Sigmoid colon (tissue), 4 donors: ENCODE measurements around the gene CPXM2.

Source experiments
- CTCF ChIP-seq, 4 experiments: fragments of 450-650 bp in 3 of 4; fragments of 200-600 bp in 1 of 4; IDR thresholded peaks; one replicate each; pipeline ENCODE4 v1.5.1; 2016 to 2019; ENCODE audit warnings: antibody characterized with exemption in 4 of 4, mild to moderate bottlenecking in 3 of 4, moderate library complexity in 2 of 4
- EP300 ChIP-seq, 4 donors: sonication (generic); formaldehyde crosslinking; IDR thresholded peaks; one replicate each; pipeline ENCODE4 v1.6.1; 2017; ENCODE audit warnings: antibody characterized with exemption in 4 of 4
- POLR2A ChIP-seq, 2 donors: fragments of 450-650 bp; IDR thresholded peaks; one replicate each; pipeline ENCODE4 v1.6.1; 2016; ENCODE audit warnings: antibody characterized with exemption in 2 of 2, mild to moderate bottlenecking in 2 of 2, moderate library complexity in 2 of 2
- POLR2AphosphoS5 ChIP-seq, 4 donors: sonication (generic); formaldehyde crosslinking; IDR thresholded peaks; one replicate each; pipeline ENCODE4 v1.6.1; 2017; ENCODE audit warnings: antibody characterized with exemption in 4 of 4

GRCh38 chr10:123852411-123852951 is 39.1 kb downstream of the CPXM2 start:
- TF ChIP-seq CTCF (IDR thresholded peaks at IDR 0.05) (no peak), POLR2A (IDR thresholded peaks at IDR 0.05) (no peak), EP300 (IDR thresholded peaks at IDR 0.05) (no peak), POLR2AphosphoS5 (IDR thresholded peaks at IDR 0.05) (no peak)
